GM19395 (cell line): ENCODE data around the gene CCL3.

ENCODE experiments used
- ATAC-seq: cut with Tn5 transposase; IDR thresholded peaks from one replicate; pipeline ENCODE4 v1.9.1; 2021; ENCODE audit warnings: mild to moderate bottlenecking, moderate library complexity; ENCODE audit not compliant: unreplicated experiment

CCL3 gene

DNA sequence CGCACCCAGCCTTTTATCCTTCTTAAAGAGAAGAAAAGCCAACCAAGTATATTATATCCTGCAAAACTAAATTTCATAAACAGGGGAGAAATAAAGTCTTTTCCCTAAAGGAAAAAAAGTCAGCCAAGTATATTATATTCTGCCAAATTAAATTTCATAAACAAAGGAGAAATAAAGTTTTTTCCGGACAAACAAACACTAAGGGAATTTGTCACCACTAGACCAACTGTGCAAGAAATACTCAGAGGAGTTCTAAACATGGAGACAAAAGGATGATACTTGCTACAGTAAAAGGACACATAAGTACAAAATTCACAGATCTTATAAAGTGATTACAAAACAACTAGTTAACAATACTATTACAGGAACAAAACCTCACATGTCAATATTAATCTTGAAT lies 40.3 kb downstream of the CCL3 start:
- no peak for ATAC-seq

DNA sequence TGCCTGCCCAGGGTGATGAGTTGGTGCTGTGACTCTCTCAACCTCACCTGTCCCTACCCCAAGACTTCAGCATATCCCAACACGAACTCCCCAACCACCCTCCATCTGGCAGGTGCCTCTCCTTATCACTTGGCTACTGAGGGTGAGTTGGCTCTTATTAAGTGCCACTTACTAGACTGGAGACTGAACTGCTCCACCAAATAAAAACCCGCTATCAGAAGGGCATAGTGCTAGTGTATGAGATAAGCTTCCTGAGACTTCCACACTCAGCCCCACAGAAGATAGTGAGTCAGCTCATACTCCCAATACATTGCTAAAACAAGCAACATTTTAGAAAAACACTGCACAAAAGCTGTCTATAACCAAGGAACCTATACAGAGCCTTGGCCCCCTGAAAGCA lies 41.9 kb downstream of the CCL3 start:
- no peak for ATAC-seq
